Head of caudate nucleus (tissue), 42 donors: ENCODE results near the gene TCEA2.
"Not testable (repeated sequence)": the region's sequence is repeated elsewhere in the genome, so short reads cannot be mapped to it uniquely, and the experiment has no call there.

Source experiments
- DNase-seq, 42 donors: peaks; one replicate each; pipeline versions ENCODE4 v3.0.0 to v3.0.0-alpha.2; 2020 to 2021; ENCODE audit warnings: mixed read lengths in 7 of 42
- intact Hi-C: fragments of 100-400 bp; cut with DNase I; formaldehyde crosslinking; loops from one replicate; pipeline ENCODE4 v1.15.0; 2022

The TCEA2 gene

GRCh38 chr20:64083804-64084684 is 21.0 kb downstream of the TCEA2 start, which contains the start of gene LKAAEAR1:
Gene LKAAEAR1 (minus strand): TSS chr20:64084398. CDS start chr20:64084219, 179 bp downstream.
- intact Hi-C loops, result no loop called here
- peak in 1 of 42 donors; percentile 42 for DNase-seq

- intact Hi-C loops, result no loop called here
- no peak for DNase-seq
Measured at GRCh38 chr20:64084685-64085152, 21.7 kb downstream of the TCEA2 start.

- DNase-seq, result no peak
- intact Hi-C loops, result no loop called here
Measured at GRCh38 chr20:64086801-64087200, 23.8 kb downstream of the TCEA2 start.

GRCh38 chr20:64087226-64087825 is 24.3 kb downstream of the TCEA2 start:
- DNase-seq, intact Hi-C loops: not testable (repeated sequence)

- DNase-seq, intact Hi-C loops: not testable (repeated sequence)
Measured at GRCh38 chr20:64088586-64088985, 25.6 kb downstream of the TCEA2 start.

GRCh38 chr20:64090165-64090564 is 27.2 kb downstream of the TCEA2 start:
- peak in 39 of 42 donors; percentile 51 to 90 (median 70) for DNase-seq
- intact Hi-C loops, result no loop called here

GRCh38 chr20:64091340-64091739 is 28.3 kb downstream of the TCEA2 start:
- no peak for DNase-seq
- intact Hi-C loops, result no loop called here

GRCh38 chr20:64091770-64092169 is 28.8 kb downstream of the TCEA2 start:
- intact Hi-C loops, result no loop called here
- DNase-seq, result peak in 26 of 42 donors; percentile 34 to 82 (median 63)

GRCh38 chr20:64092258-64093012 is 29.4 kb downstream of the TCEA2 start:
- DNase-seq, result peak in 10 of 42 donors; percentile 35 to 66 (median 54)
- intact Hi-C loops, result no loop called here

GRCh38 chr20:64093013-64093503 is 30.1 kb downstream of the TCEA2 start:
- intact Hi-C loops, result no loop called here
- DNase-seq, result peak in 1 of 42 donors; percentile 0

GRCh38 chr20:64095455-64095854 is 32.5 kb downstream of the TCEA2 start:
- intact Hi-C loops, result no loop called here
- DNase-seq, result no peak

GRCh38 chr20:64095927-64096326 is 32.9 kb downstream of the TCEA2 start:
- no peak for DNase-seq
- intact Hi-C loops, result no loop called here

- intact Hi-C loops, result no loop called here
- no peak for DNase-seq
Measured at GRCh38 chr20:64096535-64096934, 33.5 kb downstream of the TCEA2 start.

GRCh38 chr20:64098471-64099013 is 35.5 kb downstream of the TCEA2 start:
- intact Hi-C loops, result no loop called here
- peak in 3 of 42 donors; percentile 1 to 5 (median 1) for DNase-seq

- peak in 21 of 42 donors; percentile 3 to 76 (median 53) for DNase-seq
- intact Hi-C loops, result no loop called here
Measured at GRCh38 chr20:64099086-64099786, 36.2 kb downstream of the TCEA2 start.

GRCh38 chr20:64099880-64100565 is 37.0 kb downstream of the TCEA2 start:
- DNase-seq, result peak in 10 of 42 donors; percentile 2 to 55 (median 20)
- intact Hi-C loops, result no loop called here

GRCh38 chr20:64100566-64100888 is 37.5 kb downstream of the TCEA2 start:
- peak in 12 of 42 donors; percentile 3 to 36 (median 14) for DNase-seq
- intact Hi-C loops, result no loop called here
